K562 (cell line): ENCODE results near the gene GALNT7. TPM values are rescaled to one million over a fixed set of nuclear protein-coding genes. Genes with fewer than 3 reads are reported as not detected.
A peak's percentile ranks its signal among the peaks of the same experiment; 100 is the strongest.

ENCODE experiments used
- ARID1B ChIP-seq: fragments of 450-650 bp; IDR thresholded peaks from 2 replicates; pipeline ENCODE4 v1.6.1; 2016; ENCODE audit warnings: antibody characterized with exemption, mild to moderate bottlenecking, inconsistent platforms
- CC2D1A ChIP-seq: fragments of 450-650 bp; IDR thresholded peaks from 2 replicates; pipeline ENCODE4 v1.6.1; 2017; ENCODE audit warnings: mild to moderate bottlenecking
- CREB1 ChIP-seq, 2 experiments: sonication (generic) in 1 of 2; formaldehyde crosslinking in 1 of 2; IDR thresholded peaks; 2 replicates each; pipeline versions ENCODE4 v1.6.1 to v1.8.0; 2012 to 2022; ENCODE audit warnings: inconsistent platforms in 1 of 2, mild to moderate bottlenecking in 1 of 2, missing genetic modification reagents in 1 of 2, moderate library complexity in 1 of 2
- ESRRA ChIP-seq: fragments of 450-650 bp; IDR thresholded peaks from 2 replicates; pipeline ENCODE4 v1.6.1; 2014; ENCODE audit warnings: low read depth, mild to moderate bottlenecking, moderate library complexity, borderline replicate concordance
- ETS2 ChIP-seq: IDR thresholded peaks from 2 replicates; pipeline ENCODE4 v1.6.1; 2016; ENCODE audit warnings: borderline replicate concordance, missing genetic modification characterization, mild to moderate bottlenecking, moderate library complexity, missing compliant biosample characterization; ENCODE audit not compliant: poor library complexity, severe bottlenecking
- MIER1 ChIP-seq: fragments of 450-650 bp; IDR thresholded peaks from 2 replicates; pipeline ENCODE4 v1.6.1; 2016; ENCODE audit warnings: antibody characterized with exemption, mild to moderate bottlenecking, low read depth
- MYBL2 ChIP-seq, 2 experiments: fragments of 450-650 bp in 1 of 2; sonication (generic) in 1 of 2; formaldehyde crosslinking in 1 of 2; IDR thresholded peaks; 2 replicates each; pipeline versions ENCODE4 v1.6.1 to v1.8.1; 2017 to 2022; ENCODE audit warnings: borderline replicate concordance in 1 of 2, inconsistent platforms in 1 of 2, low read depth in 1 of 2, mild to moderate bottlenecking in 1 of 2, missing genetic modification reagents in 1 of 2, moderate library complexity in 1 of 2
- NBN ChIP-seq: fragments of 450-650 bp; IDR thresholded peaks from 2 replicates; pipeline ENCODE4 v1.6.1; 2016; ENCODE audit warnings: low read depth, mild to moderate bottlenecking
- RCOR1 ChIP-seq, 2 experiments: IDR thresholded peaks; 2 replicates each; pipeline ENCODE4 v1.6.1; 2012; ENCODE audit warnings: low read depth in 2 of 2, low read length in 2 of 2, borderline replicate concordance in 1 of 2, improper control_type of control experiment in 1 of 2
- SMAD3 ChIP-seq: fragments of 450-650 bp; formaldehyde crosslinking; conservative IDR thresholded peaks from 2 replicates; pipeline ENCODE4 v1.4.0; 2020; ENCODE audit warnings: mild to moderate bottlenecking
- SMARCC2 ChIP-seq: fragments of 450-650 bp; IDR thresholded peaks from 2 replicates; pipeline ENCODE4 v1.6.1; 2017; ENCODE audit warnings: antibody characterized with exemption, moderate library complexity, mild to moderate bottlenecking, low read depth
- TCF3 ChIP-seq: sonication (generic); formaldehyde crosslinking; IDR thresholded peaks from 2 replicates; pipeline ENCODE4 v1.4.0; 2020; ENCODE audit warnings: mild to moderate bottlenecking, missing genetic modification reagents
- TFAM ChIP-seq: fragments of 250-450 bp; sonication (Bioruptor Pico); conservative IDR thresholded peaks from 2 replicates; pipeline ENCODE4 v1.5.0; 2021; ENCODE audit warnings: mild to moderate bottlenecking, moderate library complexity
- ZNF316 ChIP-seq: fragments of 450-650 bp; IDR thresholded peaks from 2 replicates; pipeline ENCODE4 v1.6.1; 2016
- polyA plus RNA-seq, 8 experiments: library from polyadenylated mRNA; depleted of rRNA in 4 of 8; stranded (reverse) in 5 of 8; unstranded in 3 of 8; fragments of >200 nt; fragmentation: Nextera tagmentation in 2 of 8; fragmentation: Illumina TruSeq in 1 of 8; extraction: Ambion mirVana in 2 of 8; extraction: Trizol in 1 of 8; gene quantifications; 2 replicates each; pipeline versions ENCODE4 v1.2.1 to v1.2.3, GENCODE V29; 2011 to 2014; ENCODE audit warnings: inconsistent platforms in 1 of 8, missing spikeins in 1 of 8
- total RNA-seq, 7 experiments: library from RNA; depleted of rRNA in 6 of 7; stranded (reverse); fragments of >200 nt in 6 of 7; fragmentation: Illumina TruSeq in 2 of 7; extraction: Trizol in 2 of 7; gene quantifications; 2 replicates each; pipeline versions ENCODE4 v1.2.1 to v1.2.3, GENCODE V29; 2011 to 2021; ENCODE audit warnings: low replicate concordance in 1 of 7
- TF ChIP-seq, protein P1 (sequence below), 2 experiments: IDR thresholded peaks; 2 replicates each; pipeline ENCODE4 v1.6.1; 2011; ENCODE audit warnings: borderline replicate concordance in 1 of 2, control low read depth in 1 of 2, low read depth in 1 of 2, low read length in 1 of 2, mild to moderate bottlenecking in 1 of 2, mixed read lengths in 1 of 2, moderate library complexity in 1 of 2; ENCODE audit not compliant: insufficient read depth in 1 of 2, insufficient read length in 1 of 2, poor library complexity in 1 of 2, severe bottlenecking in 1 of 2; ENCODE audit errors: extremely low read depth in 1 of 2
- TF ChIP-seq, protein P2 (sequence below): fragments of 250-450 bp; sonication (Bioruptor Pico); IDR thresholded peaks from 2 replicates; pipeline ENCODE4 v1.4.0; 2020
- TF ChIP-seq, protein P3 (sequence below): fragments of 450-650 bp; IDR thresholded peaks from 2 replicates; pipeline ENCODE4 v1.7.1; 2018; ENCODE audit warnings: mild to moderate bottlenecking, low read depth; ENCODE audit not compliant: partially characterized antibody
- TF ChIP-seq, protein P4 (sequence below): sonication (generic); formaldehyde crosslinking; IDR thresholded peaks from 2 replicates; pipeline ENCODE4 v1.8.1; 2022; ENCODE audit warnings: missing genetic modification reagents

Gene GALNT7
- total and polyA plus RNA-seq, 9 of the 15 experiments (the other 6 are each of a cell fraction or from before 2014, with no cell fraction given): 16.7 to 38.7 (median 31.1) TPM

DNA sequence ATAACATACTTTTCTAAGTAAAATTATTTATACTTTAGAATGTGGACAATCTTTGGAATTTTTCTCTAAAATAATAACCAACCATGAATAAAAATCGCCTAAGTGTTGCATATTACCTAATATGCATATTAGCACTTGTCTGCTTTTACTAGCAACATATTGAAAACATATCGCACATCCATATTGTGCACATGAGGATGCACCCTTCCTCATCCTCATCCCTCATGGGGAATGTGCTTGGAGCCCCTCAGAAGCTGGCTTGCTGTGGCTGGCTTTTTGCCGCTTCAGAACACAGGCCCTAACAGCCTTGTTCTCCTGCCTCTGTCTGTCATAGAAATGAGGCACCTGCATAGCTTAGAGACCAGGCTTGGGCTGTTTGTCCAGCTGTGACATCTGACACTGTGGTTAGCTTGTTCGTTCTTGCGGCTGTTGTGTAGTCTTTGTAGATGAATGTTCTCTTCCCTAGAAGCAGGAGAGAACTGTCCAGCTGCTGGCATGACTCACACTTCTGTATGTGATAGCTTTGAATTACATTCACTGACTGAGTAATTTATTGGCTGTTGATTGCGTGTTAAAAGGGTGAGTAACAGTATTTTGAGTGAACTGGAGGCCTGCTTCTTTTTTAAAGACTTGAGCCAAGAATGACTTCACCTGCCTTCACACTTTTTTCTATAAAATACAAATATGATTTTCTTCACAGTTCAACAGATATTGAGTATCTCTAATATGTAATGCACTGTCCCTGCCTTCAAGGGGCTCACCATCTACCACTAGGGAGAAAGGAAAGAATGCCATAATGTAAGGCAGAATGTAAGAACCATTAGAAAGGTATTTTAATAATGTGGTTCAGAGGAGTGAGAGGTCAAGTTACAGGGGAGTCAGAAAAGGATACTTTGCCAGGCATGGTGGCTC is 83.7 kb downstream of the GALNT7 start (continued):
- TF ChIP-seq SMAD3 (CRISPR knock-in tag) (peak; percentile 76; the same call in 1 of the 2 replicates), MYBL2 (IDR thresholded peaks at IDR 0.05; ENCODE audit: low read depth) (peak; percentile 26; the same call in 1 of the 2 replicates), MYBL2 (CRISPR knock-in tag; IDR thresholded peaks at IDR 0.05; ENCODE audit: borderline replicate concordance) (no peak), CREB1 (IDR thresholded peaks at IDR 0.05) (peak; percentile 58; the same call in 1 of the 2 replicates), CREB1 (CRISPR knock-in tag; IDR thresholded peaks at IDR 0.05) (peak; percentile 52; the same call in 1 of the 2 replicates), NBN (peak; percentile 62; the same call in 1 of the 2 replicates), TCF3 (peak; percentile 93), ARID1B (peak; percentile 90), ESRRA (peak; percentile 48; the same call in 1 of the 2 replicates), SMARCC2 (peak; percentile 77; the same call in 1 of the 2 replicates), RCOR1 (IDR thresholded peaks at IDR 0.05; ENCODE audit: borderline replicate concordance in 1 of 2, low read depth in 2 of 2, low read length in 2 of 2) (peak in 1 of 2 experiments; percentile 74; a peak in 1 of 4 replicates), TFAM (CRISPR knock-in tag) (no peak), ZNF316 (peak; percentile 49; the same call in 1 of the 2 replicates), ETS2 (tag) (no peak), MIER1 (peak; percentile 86), CC2D1A (no peak)
- TF ChIP-seq, protein P1, sequence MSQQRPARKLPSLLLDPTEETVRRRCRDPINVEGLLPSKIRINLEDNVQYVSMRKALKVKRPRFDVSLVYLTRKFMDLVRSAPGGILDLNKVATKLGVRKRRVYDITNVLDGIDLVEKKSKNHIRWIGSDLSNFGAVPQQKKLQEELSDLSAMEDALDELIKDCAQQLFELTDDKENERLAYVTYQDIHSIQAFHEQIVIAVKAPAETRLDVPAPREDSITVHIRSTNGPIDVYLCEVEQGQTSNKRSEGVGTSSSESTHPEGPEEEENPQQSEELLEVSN (IDR thresholded peaks at IDR 0.05; ENCODE audit: borderline replicate concordance in 1 of 2, extremely low read depth in 1 of 2, insufficient read depth in 1 of 2, insufficient read length in 1 of 2, low read depth in 1 of 2, low read length in 1 of 2, poor library complexity in 1 of 2, severe bottlenecking in 1 of 2): no peak
- TF ChIP-seq, protein P2, sequence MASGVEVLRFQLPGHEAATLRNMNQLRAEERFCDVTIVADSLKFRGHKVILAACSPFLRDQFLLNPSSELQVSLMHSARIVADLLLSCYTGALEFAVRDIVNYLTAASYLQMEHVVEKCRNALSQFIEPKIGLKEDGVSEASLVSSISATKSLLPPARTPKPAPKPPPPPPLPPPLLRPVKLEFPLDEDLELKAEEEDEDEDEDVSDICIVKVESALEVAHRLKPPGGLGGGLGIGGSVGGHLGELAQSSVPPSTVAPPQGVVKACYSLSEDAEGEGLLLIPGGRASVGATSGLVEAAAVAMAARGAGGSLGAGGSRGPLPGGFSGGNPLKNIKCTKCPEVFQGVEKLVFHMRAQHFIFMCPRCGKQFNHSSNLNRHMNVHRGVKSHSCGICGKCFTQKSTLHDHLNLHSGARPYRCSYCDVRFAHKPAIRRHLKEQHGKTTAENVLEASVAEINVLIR (CRISPR knock-in tag): peak; percentile 58; the same call in 1 of the 2 replicates
- TF ChIP-seq, protein P3, sequence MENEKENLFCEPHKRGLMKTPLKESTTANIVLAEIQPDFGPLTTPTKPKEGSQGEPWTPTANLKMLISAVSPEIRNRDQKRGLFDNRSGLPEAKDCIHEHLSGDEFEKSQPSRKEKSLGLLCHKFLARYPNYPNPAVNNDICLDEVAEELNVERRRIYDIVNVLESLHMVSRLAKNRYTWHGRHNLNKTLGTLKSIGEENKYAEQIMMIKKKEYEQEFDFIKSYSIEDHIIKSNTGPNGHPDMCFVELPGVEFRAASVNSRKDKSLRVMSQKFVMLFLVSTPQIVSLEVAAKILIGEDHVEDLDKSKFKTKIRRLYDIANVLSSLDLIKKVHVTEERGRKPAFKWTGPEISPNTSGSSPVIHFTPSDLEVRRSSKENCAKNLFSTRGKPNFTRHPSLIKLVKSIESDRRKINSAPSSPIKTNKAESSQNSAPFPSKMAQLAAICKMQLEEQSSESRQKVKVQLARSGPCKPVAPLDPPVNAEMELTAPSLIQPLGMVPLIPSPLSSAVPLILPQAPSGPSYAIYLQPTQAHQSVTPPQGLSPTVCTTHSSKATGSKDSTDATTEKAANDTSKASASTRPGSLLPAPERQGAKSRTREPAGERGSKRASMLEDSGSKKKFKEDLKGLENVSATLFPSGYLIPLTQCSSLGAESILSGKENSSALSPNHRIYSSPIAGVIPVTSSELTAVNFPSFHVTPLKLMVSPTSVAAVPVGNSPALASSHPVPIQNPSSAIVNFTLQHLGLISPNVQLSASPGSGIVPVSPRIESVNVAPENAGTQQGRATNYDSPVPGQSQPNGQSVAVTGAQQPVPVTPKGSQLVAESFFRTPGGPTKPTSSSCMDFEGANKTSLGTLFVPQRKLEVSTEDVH: peak; percentile 24
- TF ChIP-seq, protein P4, sequence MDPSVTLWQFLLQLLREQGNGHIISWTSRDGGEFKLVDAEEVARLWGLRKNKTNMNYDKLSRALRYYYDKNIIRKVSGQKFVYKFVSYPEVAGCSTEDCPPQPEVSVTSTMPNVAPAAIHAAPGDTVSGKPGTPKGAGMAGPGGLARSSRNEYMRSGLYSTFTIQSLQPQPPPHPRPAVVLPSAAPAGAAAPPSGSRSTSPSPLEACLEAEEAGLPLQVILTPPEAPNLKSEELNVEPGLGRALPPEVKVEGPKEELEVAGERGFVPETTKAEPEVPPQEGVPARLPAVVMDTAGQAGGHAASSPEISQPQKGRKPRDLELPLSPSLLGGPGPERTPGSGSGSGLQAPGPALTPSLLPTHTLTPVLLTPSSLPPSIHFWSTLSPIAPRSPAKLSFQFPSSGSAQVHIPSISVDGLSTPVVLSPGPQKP (CRISPR knock-in tag): no peak
